SK-N-DZ (cell line): Measurements from ENCODE around the gene ELAVL1.
"Not testable (repeated sequence)": the region's sequence is repeated elsewhere in the genome, so short reads cannot be mapped to it uniquely, and the experiment has no call there.

Experiments
- DNase-seq: peaks from one replicate; pipeline ENCODE4 v3.0.0-alpha.2; 2015; ENCODE audit warnings: low spot score

Gene ELAVL1

DNA sequence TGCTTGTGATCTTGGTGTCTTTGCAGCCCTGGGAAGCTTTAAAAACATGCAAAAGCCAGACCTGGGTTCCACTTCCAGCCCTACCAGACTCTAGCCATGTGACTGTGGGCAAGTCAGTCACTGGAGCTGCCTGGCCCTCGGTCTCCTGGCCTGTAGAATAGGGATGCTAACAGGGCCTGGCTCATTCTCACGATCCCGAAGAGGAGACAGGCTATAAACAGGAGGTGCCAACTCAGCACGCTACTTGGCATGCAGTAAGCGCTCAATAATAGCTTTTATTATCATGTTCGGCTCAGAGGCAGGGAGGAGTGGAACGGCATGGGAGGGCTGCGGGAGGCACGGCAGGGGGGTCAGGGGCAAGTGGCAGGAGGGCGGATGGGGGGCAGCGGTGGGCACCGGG, 81.2 kb downstream of the ELAVL1 start:
- DNase-seq, result no peak

GRCh38 chr19:7923295-7924191, 81.9 kb downstream of the ELAVL1 start:
- no peak for DNase-seq

DNA sequence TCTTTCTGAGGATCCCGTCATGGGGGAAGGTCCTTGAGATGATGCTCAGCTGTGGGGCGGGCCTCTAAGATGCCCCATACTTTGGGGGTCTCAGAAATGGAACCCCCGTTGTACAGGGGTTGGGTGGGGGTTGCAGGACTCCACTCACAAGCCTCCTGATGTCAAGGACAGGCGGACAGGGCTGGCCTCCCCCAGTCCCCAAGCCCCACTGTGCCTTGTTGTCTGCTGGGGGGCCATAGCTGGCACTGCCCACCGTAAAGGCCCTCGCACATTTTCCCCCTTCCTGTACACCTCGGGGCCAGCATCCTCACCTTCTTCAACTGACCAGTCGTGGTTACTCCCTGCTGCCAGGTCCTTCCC, 82.6 kb downstream of the ELAVL1 start:
- no peak for DNase-seq

DNA sequence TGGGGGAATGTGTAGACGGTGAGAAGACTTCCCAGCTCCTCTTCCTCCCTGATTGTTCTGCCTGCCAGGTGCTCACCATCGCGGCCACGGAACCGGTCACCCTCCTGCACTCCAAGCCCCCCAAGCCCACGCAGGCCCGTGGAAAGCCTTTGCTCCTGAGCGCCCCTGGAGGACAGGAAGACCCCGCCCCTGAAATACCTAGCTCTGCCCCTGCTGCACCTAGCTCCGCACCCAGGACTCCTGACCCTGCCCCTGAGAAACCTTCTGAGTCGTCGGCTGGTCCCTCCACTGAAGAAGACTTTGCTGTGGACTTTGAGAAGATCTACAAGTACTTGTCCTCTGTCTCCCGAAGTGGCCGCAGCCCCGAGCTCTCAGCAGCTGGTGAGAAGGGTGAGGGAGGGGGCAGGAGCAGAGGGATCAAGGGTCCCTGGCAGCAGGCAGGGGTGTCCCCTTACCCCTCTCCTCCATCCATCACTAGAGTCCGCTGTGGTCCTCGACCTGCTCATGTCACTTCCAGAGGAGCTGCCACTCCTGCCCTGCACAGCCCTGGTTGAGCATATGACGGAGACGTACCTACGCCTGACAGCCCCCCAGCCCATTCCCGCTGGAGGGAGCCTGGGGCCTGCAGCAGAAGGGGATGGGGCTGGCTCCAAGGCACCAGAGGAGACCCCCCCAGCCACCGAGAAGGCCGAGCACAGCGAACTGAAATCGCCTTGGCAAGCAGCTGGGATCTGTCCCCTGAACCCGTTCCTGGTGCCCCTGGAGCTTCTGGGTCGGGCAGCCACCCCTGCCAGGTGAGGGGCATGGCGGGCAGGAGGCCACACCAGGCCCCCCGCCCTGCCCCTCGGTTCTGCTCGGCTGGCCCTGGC, 83.2 kb downstream of the ELAVL1 start:
- DNase-seq, result no peak

DNA sequence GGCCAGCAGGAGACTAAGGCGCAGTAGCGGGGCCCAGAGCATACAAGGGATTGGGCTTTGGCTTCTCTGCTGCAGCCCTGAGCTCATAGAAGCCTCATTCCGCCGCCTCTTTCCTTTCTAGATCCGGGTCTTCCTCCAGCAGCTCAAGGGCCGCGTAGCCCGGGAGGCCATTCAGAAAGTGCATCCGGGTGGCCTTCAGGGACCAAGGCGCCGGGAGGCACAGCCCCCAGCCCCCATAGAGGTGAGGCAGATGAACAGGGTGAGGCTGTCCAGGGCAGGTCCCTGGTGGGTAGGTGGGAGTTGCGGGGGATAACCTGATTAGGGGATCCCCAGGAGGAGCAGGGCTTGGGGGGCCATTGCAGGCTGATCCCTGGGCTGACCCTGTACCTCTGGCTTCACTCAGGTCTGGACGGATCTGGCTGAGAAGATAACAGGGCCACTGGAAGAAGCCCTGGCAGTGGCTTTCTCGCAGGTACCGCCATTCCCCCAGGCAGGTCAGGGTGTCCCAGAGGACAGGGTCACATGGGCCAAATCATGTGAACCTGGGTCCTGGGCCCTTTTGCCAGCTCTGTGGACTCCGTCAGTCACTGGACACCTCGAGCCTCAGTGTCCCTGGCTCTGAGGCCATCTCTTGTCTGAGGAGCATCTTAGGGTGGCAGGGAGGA, 84.0 kb downstream of the ELAVL1 start:
- DNase-seq, result no peak

- peak; percentile 85 for DNase-seq
These were observed 84.7 kb downstream of the ELAVL1 start for GRCh38 chr19:7920519-7921301.

DNA sequence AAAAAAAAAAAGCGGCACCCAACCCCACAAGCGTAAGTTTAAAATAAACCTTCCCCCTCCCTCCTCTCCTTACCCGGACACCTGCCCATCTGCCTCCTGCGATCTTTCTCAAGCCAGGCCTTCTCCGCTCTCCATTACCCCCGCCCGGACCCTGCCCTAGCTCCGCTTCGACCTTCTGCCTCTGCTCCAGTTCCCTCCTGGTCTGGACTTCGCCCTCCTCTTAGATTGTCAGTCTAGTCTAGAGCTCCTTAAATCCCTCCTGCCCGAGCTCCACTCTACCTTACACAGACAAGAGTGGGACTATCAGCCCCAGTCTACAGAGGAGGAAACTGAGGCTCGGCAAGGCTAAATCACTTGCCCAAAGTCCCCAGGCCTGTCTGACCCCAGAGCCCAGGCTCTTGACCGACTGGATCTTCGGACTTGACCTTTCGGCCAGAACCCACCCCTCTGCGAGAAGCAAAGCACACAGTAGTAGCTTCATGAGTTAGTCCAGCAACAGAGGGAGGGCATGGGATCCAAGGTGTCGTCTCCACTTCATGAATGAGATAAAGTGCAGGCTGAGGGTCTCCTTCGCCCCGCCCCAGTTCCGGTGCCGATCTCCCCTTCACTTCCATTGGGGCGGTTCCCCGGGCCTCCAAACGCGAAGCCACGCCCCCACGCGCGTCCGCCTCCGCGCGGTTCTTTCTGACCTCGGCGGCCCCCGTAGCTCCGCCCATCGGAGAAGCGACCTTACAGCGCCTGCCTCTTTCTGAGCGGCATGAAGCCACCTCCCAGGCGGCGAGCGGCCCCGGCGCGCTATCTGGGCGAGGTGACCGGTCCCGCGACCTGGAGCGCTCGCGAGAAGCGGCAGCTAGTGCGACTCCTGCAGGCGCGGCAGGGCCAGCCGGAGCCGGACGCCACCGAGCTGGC, 85.6 kb downstream of the ELAVL1 start, which contains the start of gene SNAPC2:
Gene SNAPC2, plus strand, starts transcription at position 729 of the 909 bp plus-strand sequence. Its CDS starts 29 bp downstream, at position 758.
- peak; percentile 95 for DNase-seq

DNA sequence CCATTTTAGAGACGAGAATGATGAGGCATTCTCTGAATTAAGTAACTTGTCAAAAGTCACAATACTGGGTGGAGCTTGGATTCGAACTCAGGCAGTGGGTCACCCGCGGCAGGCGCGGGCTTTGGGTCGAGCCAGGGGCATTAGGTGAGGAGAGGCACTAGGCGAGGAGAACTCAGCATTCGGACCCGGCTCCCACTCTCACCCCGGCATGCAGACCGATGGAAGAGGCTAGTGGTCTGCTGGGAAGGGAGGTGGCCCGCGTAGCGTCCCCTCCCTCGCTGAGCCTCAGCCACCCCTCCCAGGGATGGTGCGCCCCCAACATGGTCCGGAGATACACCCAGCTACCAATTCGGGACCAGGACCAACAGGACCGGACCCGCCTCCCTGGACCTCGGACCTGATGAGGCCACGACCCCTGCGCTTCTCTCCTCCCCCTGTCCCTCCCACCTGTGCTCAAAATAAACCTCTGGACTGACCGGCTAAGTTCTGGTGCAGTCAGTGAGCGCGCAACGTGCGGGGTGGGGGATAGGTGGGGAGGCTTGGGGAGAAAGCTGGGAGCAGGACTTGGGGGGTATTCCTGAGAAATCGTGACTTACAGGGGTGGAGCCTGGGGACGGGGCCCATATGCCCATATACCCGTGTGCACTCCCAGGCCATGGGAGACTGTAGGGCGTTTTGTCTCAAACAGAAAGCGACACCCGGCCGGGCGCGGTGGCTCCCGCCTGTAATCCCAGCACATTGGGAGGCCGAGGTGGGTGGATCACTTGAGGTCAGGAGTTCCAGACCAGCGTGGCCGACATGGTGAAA, 86.6 kb downstream of the ELAVL1 start:
- DNase-seq, result no peak

- DNase-seq, result not testable (repeated sequence)
These were observed 87.3 kb downstream of the ELAVL1 start for GRCh38 chr19:7918062-7918614.

DNA sequence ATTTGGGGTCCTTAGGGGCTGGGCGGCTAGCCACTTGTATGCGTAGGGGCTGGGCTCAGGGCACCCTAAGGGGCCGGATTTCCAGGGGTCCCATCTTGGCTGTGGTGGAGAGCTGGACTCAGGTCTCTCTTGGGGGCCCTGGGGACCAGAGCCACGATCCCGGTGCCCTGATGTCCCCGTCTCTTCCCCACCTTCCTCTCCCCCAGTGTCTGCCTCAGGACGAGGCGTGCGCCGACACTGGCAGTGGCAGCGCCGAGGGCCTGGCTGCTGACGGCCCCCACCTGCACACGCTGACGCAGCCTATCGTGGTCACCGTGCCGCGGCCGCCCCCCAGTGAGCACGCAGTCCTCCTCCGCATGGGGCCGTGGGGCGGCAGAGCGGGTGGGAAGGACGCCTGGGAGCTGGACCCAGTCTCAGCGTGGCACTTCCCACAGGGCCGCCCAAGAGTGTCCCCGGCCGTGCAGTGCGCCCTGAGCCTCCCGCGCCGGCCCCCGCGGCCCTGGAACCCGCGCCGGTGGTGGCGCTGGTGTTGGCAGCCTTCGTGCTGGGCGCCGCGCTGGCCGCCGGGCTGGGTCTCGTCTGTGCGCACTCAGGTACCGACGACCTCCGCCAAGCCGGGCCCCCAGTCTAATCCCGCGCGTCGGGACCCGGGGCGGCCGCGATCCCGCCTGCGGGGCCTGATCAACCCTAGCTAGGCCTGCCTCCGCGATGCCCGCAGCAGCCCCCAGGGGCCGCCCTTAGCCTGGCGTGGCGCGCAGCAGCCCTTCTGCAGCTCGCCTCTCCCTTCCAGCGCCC, 88.0 kb downstream of the ELAVL1 start:
- peak; percentile 67 for DNase-seq

GRCh38 chr19:7916955-7917266, 88.5 kb downstream of the ELAVL1 start:
- DNase-seq, result no peak

GRCh38 chr19:7916103-7916954, 89.1 kb downstream of the ELAVL1 start:
- no peak for DNase-seq

DNA sequence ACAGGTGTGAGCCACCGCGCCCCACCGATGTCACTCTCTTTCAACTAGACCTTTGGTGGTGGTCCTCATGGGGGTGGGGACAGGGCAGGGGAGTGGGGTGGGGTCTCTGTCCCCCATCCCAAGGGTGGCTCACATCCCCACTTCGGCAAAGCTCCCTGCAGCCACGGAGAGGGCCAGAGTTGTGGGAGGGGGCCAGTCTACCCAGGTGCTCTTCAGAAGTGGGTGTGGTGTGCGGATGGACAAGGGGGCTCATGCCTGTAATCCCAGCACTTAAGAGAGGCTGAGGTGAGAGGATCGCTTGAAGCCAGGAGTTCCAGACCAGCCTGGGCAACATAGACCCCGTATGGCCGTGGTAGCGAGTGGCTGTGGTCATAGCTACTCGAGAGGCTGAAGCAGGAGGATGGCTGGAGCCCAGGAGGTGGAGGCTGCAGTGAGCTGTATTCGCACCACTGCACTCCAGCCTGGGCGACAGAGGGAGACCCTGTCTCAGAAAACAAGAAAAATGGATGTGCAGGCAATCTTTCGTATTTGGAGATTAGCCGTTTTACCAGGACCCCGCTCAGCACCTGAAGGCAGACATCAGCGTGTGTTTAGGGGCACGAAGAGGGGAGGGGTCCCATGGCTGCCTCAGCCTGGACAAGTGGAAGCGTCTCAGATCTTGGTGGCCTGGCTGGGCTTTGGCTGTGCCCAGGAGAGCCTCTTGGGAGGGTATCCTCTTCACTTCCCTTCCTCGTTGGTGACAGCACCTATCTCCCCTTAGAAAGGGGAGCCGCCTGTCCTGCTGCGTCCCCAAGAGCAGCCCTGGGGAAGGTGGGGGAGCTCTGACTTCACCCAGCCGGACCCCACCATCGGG, 90.0 kb downstream of the ELAVL1 start:
- no peak for DNase-seq

DNA sequence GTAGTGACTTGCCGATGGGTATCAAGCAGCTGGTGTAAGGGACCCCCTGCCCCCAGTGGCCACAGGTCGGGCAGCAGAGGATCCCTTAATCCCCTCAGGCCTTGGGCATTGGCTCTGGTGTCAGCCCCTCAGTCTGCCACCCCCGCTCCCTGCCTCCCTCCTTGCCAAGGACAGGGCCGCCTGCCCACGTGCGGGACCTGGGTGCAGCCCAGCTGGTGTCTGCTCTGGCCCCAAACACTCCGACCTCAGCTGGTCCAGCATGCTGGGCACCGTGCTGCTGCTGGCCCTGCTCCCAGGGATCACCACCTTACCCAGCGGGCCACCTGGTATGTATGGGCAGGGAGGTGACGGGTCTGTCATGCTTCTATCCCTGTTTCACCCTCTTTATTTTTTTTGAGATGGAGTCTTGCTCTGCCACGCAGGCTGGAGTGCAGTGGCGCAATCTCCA, 90.8 kb downstream of the ELAVL1 start, which contains the start of gene TGFBR3L:
Gene TGFBR3L, plus strand, starts transcription at position 233 of the 448 bp plus-strand sequence.
- no peak for DNase-seq

GRCh38 chr19:7914099-7914498, 91.3 kb downstream of the ELAVL1 start:
- no peak for DNase-seq

GRCh38 chr19:7913652-7914051, 91.8 kb downstream of the ELAVL1 start:
- DNase-seq, result no peak
